ENCODE measurements around the gene DECR2.

DECR2 gene

GRCh38 chr16:370443-370842, 31.2 kb upstream of the DECR2 start, which contains the start of gene MRPL28 (continued):
- TF ChIP-seq PATZ1 (tag by site-specific recombination; IDR thresholded peaks at IDR 0.05) (peak; percentile 61), GLIS2 (tag by site-specific recombination; IDR thresholded peaks at IDR 0.05) (peak; percentile 36; the same call in 1 of the 2 replicates), SP7 (tag by site-specific recombination; IDR thresholded peaks at IDR 0.05) (peak; percentile 55), SP3 (tag by site-specific recombination; IDR thresholded peaks at IDR 0.05) (peak; percentile 85), ZNF629 (tag by site-specific recombination; IDR thresholded peaks at IDR 0.05) (peak; percentile 47; the same call in 1 of the 2 replicates), ZBTB11 (tag by site-specific recombination; conservative IDR thresholded peaks at IDR 0.05; ENCODE audit: low read depth) (peak; percentile 73), ZNF580 (tag by site-specific recombination; IDR thresholded peaks at IDR 0.05) (peak; percentile 82), PBX3 (CRISPR knock-in tag; IDR thresholded peaks at IDR 0.05) (peak; percentile 96), OVOL3 (tag by site-specific recombination; IDR thresholded peaks at IDR 0.05) (0 out of 2 replicates have a peak, but pooled peaks have one; percentile 47), ZEB2 (tag by site-specific recombination; IDR thresholded peaks at IDR 0.05) (peak; percentile 89), KLF17 (tag by site-specific recombination; IDR thresholded peaks at IDR 0.05) (peak; percentile 74), ZNF48 (tag by site-specific recombination; IDR thresholded peaks at IDR 0.05) (no peak), ZBTB20 (tag by site-specific recombination; IDR thresholded peaks at IDR 0.05) (peak; percentile 98), ZXDB (tag by site-specific recombination; IDR thresholded peaks at IDR 0.05) (peak; percentile 60; the same call in 1 of the 2 replicates), HIC1 (tag by site-specific recombination; IDR thresholded peaks at IDR 0.05) (peak; percentile 26; the same call in 1 of the 2 replicates), KLF1 (tag by site-specific recombination; IDR thresholded peaks at IDR 0.05) (peak; percentile 73), ZNF354C (tag by site-specific recombination; IDR thresholded peaks at IDR 0.05; ENCODE audit: borderline replicate concordance, low read depth) (no peak), ZNF692 (tag by site-specific recombination; IDR thresholded peaks at IDR 0.05) (peak; percentile 91), ZNF341 (tag by site-specific recombination; IDR thresholded peaks at IDR 0.05; ENCODE audit: low read depth) (peak; percentile 68), ZFHX2 (tag by site-specific recombination; conservative IDR thresholded peaks at IDR 0.05) (no peak), PRDM10 (tag by site-specific recombination; IDR thresholded peaks at IDR 0.05) (peak; percentile 48), ZNF623 (tag by site-specific recombination; IDR thresholded peaks at IDR 0.05) (no peak), ZNF510 (tag by site-specific recombination; IDR thresholded peaks at IDR 0.05; ENCODE audit: insufficient replicate concordance) (no peak)
